ENCODE results near the gene WDR93. TPM values are rescaled to one million over a fixed set of nuclear protein-coding genes. Genes with fewer than 3 reads are reported as not detected.

Gene WDR93
- total RNA-seq, 2 donors from 2014 or later, result 0.24 to 0.64 TPM

GRCh38 chr15:89662893-89663626 is 27.6 kb upstream of the WDR93 start:
- H3K27me3 ChIP-seq (ENCODE audit: control insufficient read depth, insufficient read depth, low read length, poor library complexity, severe bottlenecking), result peaks cover 32% of the 10 kb centered on the region
- H3K36me3 ChIP-seq (ENCODE audit: control insufficient read depth, insufficient read depth, low read length), result no peaks in the 10 kb centered on the region
- Mint-ChIP-seq H3K9me3 (no peaks in the 10 kb centered on the region), H3K36me3 (ENCODE audit: low read depth) (no peaks in the 10 kb centered on the region), H3K4me3 (no peak overlapping the region), H3K27ac (no peak overlapping the region), H3K4me1 (no peaks in the 10 kb centered on the region), H3K27me3 (ENCODE audit: insufficient read depth) (peaks cover 56% of the 10 kb centered on the region)
- TF ChIP-seq CTCF (conservative IDR thresholded peaks at IDR 0.05), result no peak
- H3K4me3 ChIP-seq (ENCODE audit: low read length), result no peak overlapping the region
- WGBS, 2 experiments (ENCODE audit: insufficient coverage in 1 of 2, insufficient read length in 1 of 2), result 79 to 89% methylated on average over 8 to 11 of the region's 11 CpGs
- H3K27ac ChIP-seq (ENCODE audit: low read depth, low read length), result no peak overlapping the region
- H3K9ac ChIP-seq (ENCODE audit: extremely low read depth, low read length, poor library complexity, severe bottlenecking), result no peak overlapping the region
- no peaks in the 10 kb centered on the region for H3K4me1 ChIP-seq (ENCODE audit: control insufficient read depth, insufficient read depth, low read length)
- no peaks in the 10 kb centered on the region for H3K9me3 ChIP-seq (ENCODE audit: control insufficient read depth, low read length)
- DNase-seq, result peak; percentile 73

GRCh38 chr15:89664441-89665350 is 25.9 kb upstream of the WDR93 start:
- no peak for TF ChIP-seq CTCF (conservative IDR thresholded peaks at IDR 0.05)
- Mint-ChIP-seq H3K27ac (no peak overlapping the region), H3K27me3 (ENCODE audit: insufficient read depth) (peaks cover 53% of the 10 kb centered on the region), H3K4me1 (no peaks in the 10 kb centered on the region), H3K4me3 (peak overlapping the region; percentile 34), H3K36me3 (ENCODE audit: low read depth) (no peaks in the 10 kb centered on the region), H3K9me3 (no peaks in the 10 kb centered on the region)
- Histone ChIP-seq H3K36me3 (ENCODE audit: control insufficient read depth, insufficient read depth, low read length) (no peaks in the 10 kb centered on the region), H3K27me3 (ENCODE audit: control insufficient read depth, insufficient read depth, low read length, poor library complexity, severe bottlenecking) (peaks cover 33% of the 10 kb centered on the region), H3K4me3 (ENCODE audit: low read length) (no peak overlapping the region), H3K27ac (ENCODE audit: low read depth, low read length) (no peak overlapping the region), H3K9me3 (ENCODE audit: control insufficient read depth, low read length) (no peaks in the 10 kb centered on the region), H3K9ac (ENCODE audit: extremely low read depth, low read length, poor library complexity, severe bottlenecking) (no peak overlapping the region), H3K4me1 (ENCODE audit: control insufficient read depth, insufficient read depth, low read length) (no peaks in the 10 kb centered on the region)
- no peak for DNase-seq
- 78 to 85% methylated on average over 9 to 12 of the region's 13 CpGs for WGBS, 2 experiments (ENCODE audit: insufficient coverage in 1 of 2, insufficient read length in 1 of 2)

- Mint-ChIP-seq H3K27me3 (ENCODE audit: insufficient read depth) (peaks cover 47% of the 10 kb centered on the region), H3K36me3 (ENCODE audit: low read depth) (no peaks in the 10 kb centered on the region), H3K4me1 (no peaks in the 10 kb centered on the region), H3K9me3 (no peaks in the 10 kb centered on the region), H3K27ac (no peak overlapping the region), H3K4me3 (peak overlapping the region; percentile 34)
- no peak overlapping the region for H3K9ac ChIP-seq (ENCODE audit: extremely low read depth, low read length, poor library complexity, severe bottlenecking)
- no peaks in the 10 kb centered on the region for H3K4me1 ChIP-seq (ENCODE audit: control insufficient read depth, insufficient read depth, low read length)
- no peaks in the 10 kb centered on the region for H3K36me3 ChIP-seq (ENCODE audit: control insufficient read depth, insufficient read depth, low read length)
- 7 to 9% methylated on average over 9 to 72 of the region's 72 CpGs for WGBS, 2 experiments (ENCODE audit: insufficient coverage in 1 of 2, insufficient read length in 1 of 2)
- TF ChIP-seq CTCF (conservative IDR thresholded peaks at IDR 0.05), result no peak
- no peak overlapping the region for H3K4me3 ChIP-seq (ENCODE audit: low read length)
- peaks cover 24% of the 10 kb centered on the region for H3K27me3 ChIP-seq (ENCODE audit: control insufficient read depth, insufficient read depth, low read length, poor library complexity, severe bottlenecking)
- H3K9me3 ChIP-seq (ENCODE audit: control insufficient read depth, low read length), result no peaks in the 10 kb centered on the region
- H3K27ac ChIP-seq (ENCODE audit: low read depth, low read length), result no peak overlapping the region
- DNase-seq, result peak; percentile 85
These were observed 25.0 kb upstream of the WDR93 start for GRCh38 chr15:89665449-89666181.
